H1 (cell line): Measurements from ENCODE around the gene SEMA3G.

ENCODE experiments used
- BCL11A ChIP-seq, 2 experiments: IDR thresholded peaks; one replicate each; pipeline ENCODE4 v1.6.1; 2011; ENCODE audit warnings: low read depth in 2 of 2, low read length in 2 of 2, mild to moderate bottlenecking in 2 of 2
- CTCF ChIP-seq, 3 experiments: IDR thresholded peaks; 1 replicate in 2 of 3; 2 replicates in 1 of 3; pipeline versions ENCODE4 v1.5.1 to v1.6.1; 2011; ENCODE audit warnings: low read length in 3 of 3, mild to moderate bottlenecking in 3 of 3, inconsistent platforms in 2 of 3, low read depth in 1 of 3, moderate library complexity in 1 of 3; ENCODE audit not compliant: insufficient read depth in 1 of 3; ENCODE audit errors: control extremely low read depth in 1 of 3
- EP300 ChIP-seq, 2 experiments: IDR thresholded peaks; 1 replicate in 1 of 2; 2 replicates in 1 of 2; pipeline ENCODE4 v1.6.1; 2011 to 2012; ENCODE audit warnings: low read depth in 2 of 2, low read length in 2 of 2, mild to moderate bottlenecking in 2 of 2, borderline replicate concordance in 1 of 2, inconsistent platforms in 1 of 2, moderate library complexity in 1 of 2
- POLR2A ChIP-seq, 2 experiments: IDR thresholded peaks; 1 replicate in 1 of 2; 2 replicates in 1 of 2; pipeline ENCODE4 v1.6.1; 2011; ENCODE audit warnings: low read depth in 2 of 2, low read length in 2 of 2, mild to moderate bottlenecking in 2 of 2; ENCODE audit errors: control extremely low read depth in 1 of 2
- POLR2AphosphoS5 ChIP-seq: IDR thresholded peaks from 2 replicates; pipeline ENCODE4 v1.6.1; 2011; ENCODE audit warnings: low read depth, low read length
- RNF2 ChIP-seq: fragments of 200-900, 300-1000 bp; sonication (generic); IDR thresholded peaks from 2 replicates; pipeline ENCODE4 v1.7.1; 2016; ENCODE audit warnings: borderline replicate concordance, low read depth, mild to moderate bottlenecking, antibody characterized with exemption, low read length; ENCODE audit not compliant: poor library complexity, severe bottlenecking; ENCODE audit errors: missing control alignments
- SIN3A ChIP-seq, 2 experiments: IDR thresholded peaks in 1 of 2; conservative IDR thresholded peaks in 1 of 2; 2 replicates each; pipeline ENCODE4 v1.6.1; 2011 to 2012; ENCODE audit warnings: low read length in 2 of 2, improper control_type of control experiment in 1 of 2, low read depth in 1 of 2, mild to moderate bottlenecking in 1 of 2
- SP1 ChIP-seq: IDR thresholded peaks from 2 replicates; pipeline ENCODE4 v1.6.1; 2011; ENCODE audit warnings: low read depth, low read length
- TAF1 ChIP-seq: IDR thresholded peaks from 2 replicates; pipeline ENCODE4 v1.6.1; 2011; ENCODE audit warnings: mild to moderate bottlenecking, low read depth, low read length

GRCh38 chr3:52405066-52405465, 39.8 kb downstream of the SEMA3G start:
- TF ChIP-seq CTCF (IDR thresholded peaks at IDR 0.05; ENCODE audit: control extremely low read depth in 1 of 3, insufficient read depth in 1 of 3, low read depth in 1 of 3, low read length in 3 of 3) (no peak), POLR2A (IDR thresholded peaks at IDR 0.05; ENCODE audit: control extremely low read depth in 1 of 2, low read depth in 2 of 2, low read length in 2 of 2) (no peak), EP300 (IDR thresholded peaks at IDR 0.05; ENCODE audit: borderline replicate concordance in 1 of 2, low read depth in 2 of 2, low read length in 2 of 2) (no peak), SIN3A (conservative IDR thresholded peaks at IDR 0.05 in 1 of 2, IDR thresholded peaks at IDR 0.05 in 1 of 2; ENCODE audit: low read depth in 1 of 2, low read length in 2 of 2) (no peak), POLR2AphosphoS5 (no peak), BCL11A (IDR thresholded peaks at IDR 0.05; ENCODE audit: low read depth in 2 of 2, low read length in 2 of 2) (no peak), SP1 (no peak), RNF2 (no peak), TAF1 (no peak)
